ENCODE data around the gene GORAB.

Gene GORAB

DNA sequence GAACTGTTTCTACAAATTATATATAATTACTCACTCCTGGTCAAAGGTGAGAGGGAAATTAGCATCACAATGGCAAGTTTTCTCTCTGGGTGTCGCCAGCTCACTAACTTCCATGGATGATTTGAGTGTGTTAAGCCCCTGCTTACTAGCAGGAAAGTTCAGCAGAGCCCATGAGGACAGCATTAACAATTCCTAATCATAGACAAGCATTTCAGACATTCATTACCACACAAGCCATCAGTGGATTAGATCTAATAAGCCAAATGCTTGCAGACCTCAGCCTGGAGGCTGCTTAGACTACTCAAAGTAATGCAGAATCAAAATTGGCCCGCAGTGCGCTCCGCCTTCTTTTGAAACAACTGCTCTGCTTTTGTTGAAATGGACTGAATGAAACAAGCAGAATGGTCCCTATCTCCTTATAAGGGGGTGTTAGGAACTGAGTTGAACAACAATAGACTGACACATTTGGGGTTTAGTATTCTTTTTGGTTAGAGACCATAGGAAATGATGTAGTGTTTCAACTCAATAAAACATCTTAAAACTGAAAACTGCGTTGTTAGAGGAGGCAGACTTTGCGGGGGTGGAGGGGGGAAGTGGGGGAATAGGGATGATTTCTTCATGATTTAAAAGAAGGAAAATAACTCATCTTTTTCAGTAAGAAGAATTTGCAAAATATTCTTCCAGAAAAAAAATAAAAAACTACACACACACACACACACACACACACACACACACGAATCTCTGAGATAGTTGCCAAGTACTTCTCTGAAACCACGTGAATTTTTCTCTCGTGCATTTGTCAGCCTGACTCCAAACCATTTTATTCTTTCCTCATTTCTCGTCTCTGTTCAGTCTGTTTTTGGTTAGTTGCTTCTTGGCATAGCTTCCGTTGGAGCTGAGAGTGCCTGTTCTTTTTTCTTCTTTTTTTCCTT is 54.6 kb downstream of the GORAB start:
- Histone ChIP-seq H3K9ac (no peak overlapping the region), H3K27ac (no peak overlapping the region)

DNA sequence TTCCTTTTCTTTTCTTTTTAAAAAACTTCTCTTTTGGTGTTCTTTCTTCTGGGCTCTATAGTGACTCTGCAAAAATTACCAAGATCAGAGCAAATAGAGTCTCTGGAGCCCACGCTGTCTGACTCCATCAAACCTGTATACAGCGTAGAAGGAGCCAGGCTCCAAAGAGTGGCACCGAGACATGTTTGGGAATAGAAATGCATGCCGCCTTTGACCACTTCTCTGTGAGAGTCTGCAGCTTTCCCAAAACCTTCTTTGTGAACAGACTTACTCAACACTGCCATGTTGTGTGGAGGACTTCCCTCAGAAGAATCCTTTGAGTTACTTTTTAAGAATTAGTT is 55.3 kb downstream of the GORAB start:
- Histone ChIP-seq H3K4me1 (no peaks in the 10 kb centered on the region), H3K4me2 (ENCODE audit: low read length) (no peak overlapping the region), H3K36me3 (ENCODE audit: control insufficient read depth, insufficient read depth, low read length) (no peaks in the 10 kb centered on the region), H3K4me3 (ENCODE audit: low read depth, low read length) (no peak overlapping the region), H3K9me3 (ENCODE audit: control insufficient read depth, low read length) (no peaks in the 10 kb centered on the region), H3K79me2 (no peaks in the 10 kb centered on the region), H3K27me3 (ENCODE audit: control insufficient read depth, insufficient read depth, low read length) (no peaks in the 10 kb centered on the region), H3K27ac (no peak overlapping the region), H2AFZ (no peak overlapping the region), H3K9ac (no peak overlapping the region)
- TF ChIP-seq, protein P1, sequence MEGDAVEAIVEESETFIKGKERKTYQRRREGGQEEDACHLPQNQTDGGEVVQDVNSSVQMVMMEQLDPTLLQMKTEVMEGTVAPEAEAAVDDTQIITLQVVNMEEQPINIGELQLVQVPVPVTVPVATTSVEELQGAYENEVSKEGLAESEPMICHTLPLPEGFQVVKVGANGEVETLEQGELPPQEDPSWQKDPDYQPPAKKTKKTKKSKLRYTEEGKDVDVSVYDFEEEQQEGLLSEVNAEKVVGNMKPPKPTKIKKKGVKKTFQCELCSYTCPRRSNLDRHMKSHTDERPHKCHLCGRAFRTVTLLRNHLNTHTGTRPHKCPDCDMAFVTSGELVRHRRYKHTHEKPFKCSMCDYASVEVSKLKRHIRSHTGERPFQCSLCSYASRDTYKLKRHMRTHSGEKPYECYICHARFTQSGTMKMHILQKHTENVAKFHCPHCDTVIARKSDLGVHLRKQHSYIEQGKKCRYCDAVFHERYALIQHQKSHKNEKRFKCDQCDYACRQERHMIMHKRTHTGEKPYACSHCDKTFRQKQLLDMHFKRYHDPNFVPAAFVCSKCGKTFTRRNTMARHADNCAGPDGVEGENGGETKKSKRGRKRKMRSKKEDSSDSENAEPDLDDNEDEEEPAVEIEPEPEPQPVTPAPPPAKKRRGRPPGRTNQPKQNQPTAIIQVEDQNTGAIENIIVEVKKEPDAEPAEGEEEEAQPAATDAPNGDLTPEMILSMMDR (IDR thresholded peaks at IDR 0.05) = no peak

More for the DNA sequence above, 54.6 kb downstream of the GORAB start:
- Histone ChIP-seq H3K4me3 (ENCODE audit: low read depth, low read length) (no peak overlapping the region), H3K4me2 (ENCODE audit: low read length) (no peak overlapping the region), H3K4me1 (no peaks in the 10 kb centered on the region), H3K36me3 (ENCODE audit: control insufficient read depth, insufficient read depth, low read length) (no peaks in the 10 kb centered on the region), H3K9me3 (ENCODE audit: control insufficient read depth, low read length) (no peaks in the 10 kb centered on the region), H3K79me2 (no peaks in the 10 kb centered on the region), H2AFZ (no peak overlapping the region), H3K27me3 (ENCODE audit: control insufficient read depth, insufficient read depth, low read length) (no peaks in the 10 kb centered on the region)
- TF ChIP-seq, protein P1 (IDR thresholded peaks at IDR 0.05) = no peak

DNA sequence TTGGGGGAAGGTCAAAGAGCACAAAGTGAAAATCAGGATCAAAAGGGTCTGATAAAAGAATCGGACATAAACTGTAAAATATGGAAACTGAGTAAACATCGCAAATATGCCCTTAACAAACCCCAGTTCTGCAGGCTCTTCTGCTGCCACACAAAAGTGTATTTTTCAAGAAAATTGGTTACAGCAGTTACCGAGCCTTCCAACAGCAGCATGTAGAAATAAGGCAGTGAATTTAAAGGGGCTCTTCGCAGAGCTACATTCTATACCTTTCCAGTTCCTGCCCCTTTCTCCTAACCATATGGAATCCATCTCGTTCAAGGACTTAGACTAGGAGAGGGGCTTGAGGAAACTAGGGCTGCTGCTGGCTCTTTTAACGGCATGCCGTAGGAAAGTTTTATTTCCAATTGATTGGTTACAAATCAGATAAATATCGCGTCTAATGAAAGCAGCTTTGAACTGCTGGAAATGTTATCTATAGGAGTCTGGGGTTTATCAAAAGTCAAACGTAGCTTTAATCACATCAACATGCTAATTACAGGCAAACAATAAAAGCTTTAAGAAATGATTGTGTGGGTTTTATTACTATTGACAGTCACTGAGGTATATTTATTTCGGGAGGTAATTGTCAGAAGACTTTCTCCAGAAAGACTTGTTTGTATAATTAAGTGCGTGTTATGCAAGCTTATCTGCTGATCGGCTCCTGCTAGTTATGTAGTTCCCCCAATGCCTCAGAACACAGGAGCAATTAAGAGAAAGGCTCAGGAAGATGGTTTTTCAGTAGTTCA is 59.1 kb downstream of the GORAB start:
- Histone ChIP-seq H3K4me3 (ENCODE audit: low read depth, low read length) (no peak overlapping the region), H3K4me1 (no peaks in the 10 kb centered on the region), H3K27ac (no peak overlapping the region), H3K27me3 (ENCODE audit: control insufficient read depth, insufficient read depth, low read length) (no peaks in the 10 kb centered on the region), H2AFZ (no peak overlapping the region), H3K79me2 (no peaks in the 10 kb centered on the region), H3K9me3 (ENCODE audit: control insufficient read depth, low read length) (no peaks in the 10 kb centered on the region), H3K4me2 (ENCODE audit: low read length) (no peak overlapping the region), H3K9ac (no peak overlapping the region), H3K36me3 (ENCODE audit: control insufficient read depth, insufficient read depth, low read length) (no peaks in the 10 kb centered on the region)
- TF ChIP-seq, protein P1 (IDR thresholded peaks at IDR 0.05) = no peak

DNA sequence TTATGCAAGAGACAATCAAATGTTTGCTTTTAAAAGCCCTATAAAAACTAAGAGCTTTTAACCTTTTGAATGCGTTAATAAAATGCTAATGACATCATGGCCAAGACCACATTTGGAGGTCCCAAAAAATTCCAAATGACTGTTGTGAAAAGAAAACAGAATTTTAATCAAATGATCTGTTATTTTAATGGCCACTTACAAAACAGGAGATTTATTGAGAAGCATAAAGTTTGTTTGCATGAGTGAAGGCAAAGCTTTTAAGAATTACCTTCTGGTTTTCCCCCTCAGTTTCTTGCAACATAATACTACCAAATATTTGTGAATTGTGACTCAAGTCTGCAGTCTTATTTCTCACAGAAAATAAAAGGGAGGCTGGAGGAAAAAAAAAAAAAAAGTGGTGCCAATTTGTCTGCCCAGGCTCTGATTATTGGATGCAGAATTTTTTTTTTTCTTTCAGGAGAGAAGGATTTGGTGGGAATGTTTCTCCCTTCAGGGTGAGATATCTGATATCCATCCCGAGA is 60.7 kb downstream of the GORAB start:
- Histone ChIP-seq H3K27me3 (ENCODE audit: control insufficient read depth, insufficient read depth, low read length) (no peaks in the 10 kb centered on the region), H2AFZ (no peak overlapping the region), H3K9ac (no peak overlapping the region), H3K9me3 (ENCODE audit: control insufficient read depth, low read length) (no peaks in the 10 kb centered on the region), H3K4me1 (no peaks in the 10 kb centered on the region), H3K4me3 (ENCODE audit: low read depth, low read length) (no peak overlapping the region), H3K27ac (no peak overlapping the region), H3K4me2 (ENCODE audit: low read length) (no peak overlapping the region), H3K79me2 (no peaks in the 10 kb centered on the region), H3K36me3 (ENCODE audit: control insufficient read depth, insufficient read depth, low read length) (no peaks in the 10 kb centered on the region)
- TF ChIP-seq, protein P1 (IDR thresholded peaks at IDR 0.05) = no peak
